Measurements from ENCODE around the gene MTSS2. TPM values are rescaled to one million over a fixed set of nuclear protein-coding genes. Genes with fewer than 3 reads are reported as not detected.

The MTSS2 gene
- total and polyA plus RNA-seq, 2 of the 4 experiments (the other 2 are of a cell fraction) = 9.1 to 86.2 TPM

DNA sequence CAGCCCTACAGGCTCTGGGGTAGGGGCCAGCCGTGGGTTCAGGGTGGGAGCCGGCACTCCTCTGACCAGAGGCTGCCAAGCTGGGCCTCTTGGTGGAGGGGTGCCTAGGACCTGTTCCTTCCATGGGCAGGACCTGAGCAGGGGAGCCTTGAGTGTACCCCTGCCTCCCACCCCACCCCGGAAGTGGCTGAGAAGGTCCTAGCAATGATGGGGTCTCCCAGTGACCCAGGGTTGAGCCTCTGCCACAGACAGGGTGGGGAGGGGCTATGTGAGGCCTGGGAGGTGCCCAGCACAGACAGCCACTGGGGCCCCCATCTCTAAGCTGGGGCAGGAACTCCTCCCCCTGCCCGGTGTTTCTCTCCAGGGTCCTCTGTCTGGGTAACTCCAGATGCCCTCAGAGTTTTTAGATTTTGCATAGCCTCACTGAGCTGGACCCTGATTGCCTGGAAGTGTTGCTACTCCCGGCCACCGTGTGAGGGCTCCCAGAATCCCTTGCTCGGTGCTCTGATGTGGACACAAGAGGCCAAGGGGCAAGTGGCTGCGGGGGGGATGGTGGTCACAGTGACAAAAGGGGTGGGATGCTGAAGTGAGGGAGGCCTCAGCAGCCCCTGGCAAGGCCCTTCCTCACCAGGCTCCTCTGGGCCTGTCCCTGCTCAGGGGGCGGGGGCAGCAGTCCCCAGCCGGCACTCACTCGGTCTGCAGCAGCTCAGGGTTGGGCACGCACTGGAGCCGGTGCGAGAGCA, 6.4 kb upstream of the MTSS2 start:
- peak overlapping the region; percentile 69 to 97 for H4K8ac ChIP-seq (ENCODE audit: low read depth in 2 of 2, low read length in 2 of 2)
- no peaks in the 10 kb centered on the region for H3K27me3 ChIP-seq (ENCODE audit: control insufficient read depth, insufficient read depth, low read length)
- H3K9me1 ChIP-seq (ENCODE audit: insufficient read depth, low read length) = peaks cover 65% of the 10 kb centered on the region
- H3K18ac ChIP-seq (ENCODE audit: low read depth, low read length) = peak overlapping the region; percentile 73
- H4K5ac ChIP-seq (ENCODE audit: low read depth, low read length) = peak overlapping the region; percentile 48
- peak overlapping the region; percentile 100 for H2AK5ac ChIP-seq (ENCODE audit: low read depth, low read length)
- ATAC-seq (ENCODE audit: low read depth) (peak; percentile 38), DNase-seq (no peak)
- peak overlapping the region; percentile 98 for H2BK20ac ChIP-seq (ENCODE audit: low read depth, low read length)
- H2BK120ac ChIP-seq (ENCODE audit: low read depth, low read length) = peak overlapping the region; percentile 99
- ChIA-PET POLR2A (ENCODE audit: unreplicated experiment) (interaction anchor here (0.6 to 0.8 kb wide), 2 partner anchors 11 to 37 kb away, joined by 9 to 14 read pairs; no protein-coding TSS in a partner anchor), CTCF (interaction anchor here (1.1 kb wide), 1 partner anchor 79 kb away, joined by 3 read pairs; no protein-coding TSS in a partner anchor)
- H3K4me2 ChIP-seq (ENCODE audit: low read depth, low read length) = no peak overlapping the region
- dilution Hi-C loops (cut with HindIII; ENCODE audit: low sequenced_read_pairs, unreplicated experiment) = no loop called here
- H3K4me3 ChIP-seq (ENCODE audit: insufficient read depth, low read depth, low read length) = no peak overlapping the region
- in situ Hi-C loops (cut with MboI; ENCODE audit: low sequenced_read_pairs) = loop anchor here (25.0 kb wide), 1 partner anchor 670 kb away; the partner anchor contains the start of gene CALB2
- peak overlapping the region; percentile 82 for H2AFZ ChIP-seq (replicated peaks; ENCODE audit: low read length, poor library complexity)
- peak overlapping the region; percentile 100 for H2AK9ac ChIP-seq (replicated peaks; ENCODE audit: low read depth, low read length, poor library complexity)
- H3K14ac ChIP-seq (replicated peaks; ENCODE audit: low read depth, low read length) = peak overlapping the region; percentile 90
- H3K79me1 ChIP-seq (ENCODE audit: low read depth in 1 of 2, low read length in 2 of 2) = peaks cover 3 to 66% of the 10 kb centered on the region in 2 experiments
- H3K36me3 ChIP-seq (ENCODE audit: control insufficient read depth, insufficient read depth, low read length) = no peaks in the 10 kb centered on the region
- H2BK5ac ChIP-seq (ENCODE audit: low read depth, low read length, poor library complexity, severe bottlenecking) = peak overlapping the region; percentile 96
- H3K56ac ChIP-seq (ENCODE audit: extremely low read depth, insufficient read depth, low read length) = no peak overlapping the region; the same call in 1 of the 2 replicates
- H2BK15ac ChIP-seq (ENCODE audit: low read depth, low read length) = peak overlapping the region; percentile 94; the same call in 2 of the 3 replicates
- no TSS peak for BruUV-seq (replicated peaks)
- H4K20me1 ChIP-seq (ENCODE audit: insufficient read depth, low read length) = no peaks in the 10 kb centered on the region
- H3K9me3 ChIP-seq (ENCODE audit: control insufficient read depth, insufficient read depth, low read length) = no peaks in the 10 kb centered on the region
- H4K91ac ChIP-seq (ENCODE audit: insufficient read depth, low read depth, low read length) = peak overlapping the region; percentile 99
- peaks cover 66% of the 10 kb centered on the region for H3K4me1 ChIP-seq (ENCODE audit: control insufficient read depth, insufficient read depth, low read length)
- peak overlapping the region; percentile 9; the same call in 1 of the 2 replicates for H3K9ac ChIP-seq (ENCODE audit: low read depth, low read length)
- 78% methylated on average over 6 of the region's 14 CpGs; no CpG with 5 or more reads in 1 of the 2 experiments for WGBS, 2 experiments (ENCODE audit: extremely low coverage in 2 of 2, insufficient read length in 1 of 2)
- H3K23ac ChIP-seq (ENCODE audit: low read depth, low read length) = peak overlapping the region; percentile 65; the same call in 1 of the 2 replicates
- H3K27ac ChIP-seq (ENCODE audit: insufficient read depth, low read length) = peak overlapping the region; percentile 87
- intact Hi-C loops (cut with micrococcal nuclease) = loop anchor here (2.0 kb wide), 1 partner anchor 14 kb away; no protein-coding TSS in a partner anchor
- peak overlapping the region; percentile 98 for H3K4ac ChIP-seq (ENCODE audit: low read depth, low read length)
- TF ChIP-seq CHD1 (IDR thresholded peaks at IDR 0.05; ENCODE audit: low read depth, low read length) (no peak), FOS (IDR thresholded peaks at IDR 0.05; ENCODE audit: low read depth, low read length) (no peak), CEBPB (IDR thresholded peaks at IDR 0.05; ENCODE audit: low read depth, low read length) (no peak), RFX5 (IDR thresholded peaks at IDR 0.05; ENCODE audit: low read depth, low read length) (no peak), MXI1 (IDR thresholded peaks at IDR 0.05; ENCODE audit: borderline replicate concordance, low read depth, low read length) (no peak), MAFK (IDR thresholded peaks at IDR 0.05; ENCODE audit: low read depth, low read length) (no peak), RAD21 (IDR thresholded peaks at IDR 0.05; ENCODE audit: low read length) (no peak), USF2 (IDR thresholded peaks at IDR 0.05; ENCODE audit: low read depth, low read length) (no peak), POLR2A (IDR thresholded peaks at IDR 0.05; ENCODE audit: low read depth, low read length) (no peak), NFE2L2 (IDR thresholded peaks at IDR 0.05; ENCODE audit: low read depth, low read length) (no peak), ELK1 (IDR thresholded peaks at IDR 0.05; ENCODE audit: borderline replicate concordance, low read depth, low read length) (no peak), BHLHE40 (IDR thresholded peaks at IDR 0.05; ENCODE audit: low read depth, low read length) (no peak), MAZ (IDR thresholded peaks at IDR 0.05; ENCODE audit: borderline replicate concordance, low read depth, low read length) (no peak)
- TF ChIP-seq, protein P1, sequence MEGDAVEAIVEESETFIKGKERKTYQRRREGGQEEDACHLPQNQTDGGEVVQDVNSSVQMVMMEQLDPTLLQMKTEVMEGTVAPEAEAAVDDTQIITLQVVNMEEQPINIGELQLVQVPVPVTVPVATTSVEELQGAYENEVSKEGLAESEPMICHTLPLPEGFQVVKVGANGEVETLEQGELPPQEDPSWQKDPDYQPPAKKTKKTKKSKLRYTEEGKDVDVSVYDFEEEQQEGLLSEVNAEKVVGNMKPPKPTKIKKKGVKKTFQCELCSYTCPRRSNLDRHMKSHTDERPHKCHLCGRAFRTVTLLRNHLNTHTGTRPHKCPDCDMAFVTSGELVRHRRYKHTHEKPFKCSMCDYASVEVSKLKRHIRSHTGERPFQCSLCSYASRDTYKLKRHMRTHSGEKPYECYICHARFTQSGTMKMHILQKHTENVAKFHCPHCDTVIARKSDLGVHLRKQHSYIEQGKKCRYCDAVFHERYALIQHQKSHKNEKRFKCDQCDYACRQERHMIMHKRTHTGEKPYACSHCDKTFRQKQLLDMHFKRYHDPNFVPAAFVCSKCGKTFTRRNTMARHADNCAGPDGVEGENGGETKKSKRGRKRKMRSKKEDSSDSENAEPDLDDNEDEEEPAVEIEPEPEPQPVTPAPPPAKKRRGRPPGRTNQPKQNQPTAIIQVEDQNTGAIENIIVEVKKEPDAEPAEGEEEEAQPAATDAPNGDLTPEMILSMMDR (conservative IDR thresholded peaks at IDR 0.05; ENCODE audit: low read depth, low read length) = no peak

Measured in IMR-90 (cell line).